Neural cell (in vitro differentiated cells): Measurements from ENCODE around the gene RARRES2. TPM values are rescaled to one million over a fixed set of nuclear protein-coding genes. Genes with fewer than 3 reads are reported as not detected.

Experiments
- H2AFZ ChIP-seq: fragments of 200-600, 300-800 bp; sonication (generic), shearing (Covaris generic); 2 replicates; pipeline ENCODE4 v1.6.0; 2014; ENCODE audit warnings: low read depth, mild to moderate bottlenecking, antibody characterized with exemption, low read length, moderate library complexity
- H3F3A ChIP-seq: fragments of 200-600 bp; shearing (Covaris generic); 2 replicates; pipeline ENCODE4 v1.6.1; 2016; ENCODE audit warnings: mild to moderate bottlenecking, moderate library complexity, mixed read lengths, antibody characterized with exemption, low read length; ENCODE audit not compliant: insufficient read depth, poor library complexity, severe bottlenecking
- H3K27ac ChIP-seq: fragments of 200-600, 300-800 bp; sonication (generic), shearing (Covaris generic); 2 replicates; pipeline ENCODE4 v1.5.1; 2014; ENCODE audit warnings: mild to moderate bottlenecking, low read length, moderate library complexity
- H3K27me3 ChIP-seq: fragments of 300-800, 200-600 bp; sonication (generic), shearing (Covaris generic); 2 replicates; pipeline ENCODE4 v1.6.0; 2014; ENCODE audit warnings: mild to moderate bottlenecking, low read depth, low read length, moderate library complexity; ENCODE audit not compliant: insufficient read depth
- H3K36me3 ChIP-seq: fragments of 300-800, 200-600 bp; sonication (generic), shearing (Covaris generic); 2 replicates; pipeline ENCODE4 v1.5.1; 2014; ENCODE audit warnings: mild to moderate bottlenecking, antibody characterized with exemption, low read length, moderate library complexity; ENCODE audit not compliant: insufficient read depth
- H3K4me2 ChIP-seq: fragments of 300-800, 200-600 bp; sonication (generic), shearing (Covaris generic); 2 replicates; pipeline ENCODE4 v1.6.0; 2014; ENCODE audit warnings: mild to moderate bottlenecking, low read length
- H3K4me3 ChIP-seq: fragments of 300-800, 200-600 bp; sonication (generic), shearing (Covaris generic); 2 replicates; pipeline ENCODE4 v1.5.1; 2014; ENCODE audit warnings: mild to moderate bottlenecking, low read length, moderate library complexity
- H3K79me2 ChIP-seq: fragments of 200-600 bp; shearing (Covaris generic); replicated peaks from 2 replicates; pipeline ENCODE4 v1.6.0; 2014; ENCODE audit warnings: mild to moderate bottlenecking, low read length, moderate library complexity; ENCODE audit not compliant: insufficient read depth
- H3K9ac ChIP-seq: fragments of 300-800, 200-600 bp; sonication (generic), shearing (Covaris generic); 2 replicates; pipeline ENCODE4 v1.6.1; 2016; ENCODE audit warnings: mild to moderate bottlenecking, low read length, mixed read lengths
- H3K9me2 ChIP-seq: fragments of 200-600 bp; shearing (Covaris generic); 2 replicates; pipeline ENCODE4 v1.6.1; 2016; ENCODE audit warnings: mild to moderate bottlenecking, low read length, mixed read lengths; ENCODE audit not compliant: insufficient read depth
- H3K9me3 ChIP-seq: fragments of 200-600, 300-800 bp; sonication (generic), shearing (Covaris generic); 2 replicates; pipeline ENCODE4 v1.6.1; 2016; ENCODE audit warnings: mild to moderate bottlenecking, mixed run types, low read length, moderate library complexity, mixed read lengths
- H4K20me1 ChIP-seq: fragments of 200-600 bp; shearing (Covaris generic); 2 replicates; pipeline ENCODE4 v1.6.1; 2016; ENCODE audit warnings: mild to moderate bottlenecking, mixed run types; ENCODE audit not compliant: insufficient read depth
- CTCF ChIP-seq: fragments of 450-650 bp; IDR thresholded peaks from 2 replicates; pipeline ENCODE4 v1.5.1; 2014; ENCODE audit warnings: antibody characterized with exemption, mild to moderate bottlenecking, moderate library complexity; ENCODE audit not compliant: poor library complexity, severe bottlenecking
- EP300 ChIP-seq: fragments of 450-650 bp; conservative IDR thresholded peaks from 2 replicates; pipeline ENCODE4 v1.6.1; 2014; ENCODE audit warnings: antibody characterized with exemption, mild to moderate bottlenecking, moderate library complexity; ENCODE audit not compliant: poor library complexity, severe bottlenecking
- EZH2 ChIP-seq: fragments of 200-600, 300-800 bp; shearing (Covaris generic), sonication (generic); IDR thresholded peaks from 2 replicates; pipeline ENCODE4 v1.6.1; 2014; ENCODE audit warnings: antibody characterized with exemption, low read length, borderline replicate concordance, mild to moderate bottlenecking; ENCODE audit not compliant: insufficient read depth, poor library complexity, severe bottlenecking
- MXI1 ChIP-seq: fragments of 450-650 bp; conservative IDR thresholded peaks from 2 replicates; pipeline ENCODE4 v1.6.1; 2014; ENCODE audit warnings: antibody characterized with exemption, mild to moderate bottlenecking; ENCODE audit not compliant: poor library complexity, severe bottlenecking
- POLR2AphosphoS5 ChIP-seq: IDR thresholded peaks from 2 replicates; pipeline ENCODE4 v1.6.1; 2012
- RAD21 ChIP-seq: fragments of 450-650 bp; conservative IDR thresholded peaks from 2 replicates; pipeline ENCODE4 v1.6.1; 2014; ENCODE audit warnings: antibody characterized with exemption, mild to moderate bottlenecking, moderate library complexity
- REST ChIP-seq: IDR thresholded peaks from 2 replicates; pipeline ENCODE4 v1.6.1; 2012; ENCODE audit warnings: borderline replicate concordance
- SMC3 ChIP-seq: fragments of 450-650 bp; conservative IDR thresholded peaks from 2 replicates; pipeline ENCODE4 v1.6.1; 2014; ENCODE audit warnings: antibody characterized with exemption, mild to moderate bottlenecking, moderate library complexity; ENCODE audit not compliant: poor library complexity
- TAF1 ChIP-seq: IDR thresholded peaks from 2 replicates; pipeline ENCODE4 v1.6.1; 2012; ENCODE audit warnings: low read depth
- polyA plus RNA-seq: library from polyadenylated mRNA; depleted of rRNA; stranded (reverse); fragments of >200 nt; gene quantifications from 2 replicates; pipeline ENCODE4 v1.2.3, GENCODE V29; 2014

Gene RARRES2
- polyA plus RNA-seq, 1 donor from 2014 or later = 0.71 TPM

- Histone ChIP-seq H3K79me2 (peaks cover 55% of the 10 kb centered on the region), H3K27ac (peak overlapping the region; percentile 61), H3F3A (no peaks in the 10 kb centered on the region), H4K20me1 (no peaks in the 10 kb centered on the region), H3K9me3 (no peaks in the 10 kb centered on the region), H2AFZ (no peak overlapping the region), H3K27me3 (no peaks in the 10 kb centered on the region), H3K9ac (peak overlapping the region; percentile 51), H3K9me2 (no peaks in the 10 kb centered on the region), H3K36me3 (no peaks in the 10 kb centered on the region), H3K4me3 (peak overlapping the region; percentile 54), H3K4me2 (peak overlapping the region; percentile 30)
- TF ChIP-seq POLR2AphosphoS5 (no peak), SMC3 (no peak), EP300 (no peak), CTCF (no peak), TAF1 (no peak), MXI1 (no peak), RAD21 (no peak), EZH2 (no peak)
Observed at GRCh38 chr7:150384406-150385301, 43.2 kb upstream of the RARRES2 start.

GRCh38 chr7:150383710-150384397 is 42.4 kb upstream of the RARRES2 start:
- peak overlapping the region; percentile 61 for H3K27ac ChIP-seq
- no peaks in the 10 kb centered on the region for H3K9me2 ChIP-seq
- no peaks in the 10 kb centered on the region for H3K36me3 ChIP-seq
- H3K4me2 ChIP-seq = peak overlapping the region; percentile 30
- TF ChIP-seq RAD21 (no peak), MXI1 (peak; percentile 9), CTCF (peak; percentile 21), EP300 (peak; percentile 55), REST (no peak)
- H3F3A ChIP-seq = no peaks in the 10 kb centered on the region
- no peak overlapping the region for H2AFZ ChIP-seq
- no peaks in the 10 kb centered on the region for H3K27me3 ChIP-seq
- peak overlapping the region; percentile 54 for H3K4me3 ChIP-seq
- no peaks in the 10 kb centered on the region for H4K20me1 ChIP-seq
- no peaks in the 10 kb centered on the region for H3K9me3 ChIP-seq
- peak overlapping the region; percentile 51 for H3K9ac ChIP-seq
- peaks cover 58% of the 10 kb centered on the region for H3K79me2 ChIP-seq
